Testis (tissue), 3 donors: ENCODE measurements around the gene FBXL14. TPM values are rescaled to one million over a fixed set of nuclear protein-coding genes. Genes with fewer than 3 reads are reported as not detected.

ENCODE experiments used
- DNase-seq: peaks from one replicate; pipeline ENCODE4 v3.0.0-alpha.2; 2019
- H3K27ac ChIP-seq, 2 donors: fragments of 200-600 bp; sonication (generic); one replicate each; pipeline ENCODE4 v1.5.1; 2019
- H3K27me3 ChIP-seq: fragments of 200-600 bp; sonication (generic); one replicate; pipeline ENCODE4 v1.5.1; 2019
- H3K36me3 ChIP-seq: fragments of 200-600 bp; sonication (generic); one replicate; pipeline ENCODE4 v1.5.1; 2017; ENCODE audit warnings: low read depth; ENCODE audit errors: missing control alignments
- H3K4me1 ChIP-seq: fragments of 200-600 bp; sonication (generic); one replicate; pipeline ENCODE4 v1.5.1; 2019
- H3K4me3 ChIP-seq, 2 donors: fragments of 200-600 bp; sonication (generic); one replicate each; pipeline ENCODE4 v1.5.1; 2017 to 2019
- H3K9me3 ChIP-seq: fragments of 200-600 bp; sonication (generic); one replicate; pipeline ENCODE4 v1.5.1; 2017
- CTCF ChIP-seq, 3 experiments: fragments of 450-650 bp in 2 of 3; fragments of 200-600 bp in 1 of 3; sonication (generic) in 1 of 3; IDR thresholded peaks; one replicate each; pipeline ENCODE4 v1.5.1; 2016 to 2019; ENCODE audit warnings: antibody characterized with exemption in 3 of 3, mild to moderate bottlenecking in 2 of 3, moderate library complexity in 1 of 3
- POLR2A ChIP-seq: fragments of 450-650 bp; IDR thresholded peaks from one replicate; pipeline ENCODE4 v1.6.1; 2017; ENCODE audit warnings: antibody characterized with exemption, mild to moderate bottlenecking, moderate library complexity
- WGBS, 2 donors: methylation state at CpG; one replicate each; pipeline ENCODE4 v1.1.5; 2018; 5-methylcytosine and 5-hydroxymethylcytosine counted together
- intact Hi-C: fragments of 100-400 bp; cut with DNase I; formaldehyde crosslinking; loops from one replicate; pipeline ENCODE4 v1.15.1; 2023; ENCODE audit warnings: low total_unique reads
- polyA plus RNA-seq: library from polyadenylated mRNA; stranded (reverse); fragments of 350-450 nt; fragmentation: Illumina TruSeq; extraction: RNeasy Lipid Tissue Mini Kit (QIAGEN cat#74804); gene quantifications from one replicate; pipeline ENCODE4 v1.2.3, GENCODE V29; 2014; ENCODE audit warnings: low read depth, low replicate concordance; ENCODE audit not compliant: insufficient read depth
- total RNA-seq, 2 donors: library from RNA; depleted of rRNA; stranded (reverse); fragments of >200 nt; gene quantifications; one replicate each; pipeline ENCODE4 v1.2.3, GENCODE V29; 2016

Gene FBXL14
- total and polyA plus RNA-seq, 3 donors from 2014 or later = 39.5 to 50.2 (median 45.8) TPM

- no peaks in the 10 kb centered on the region for H3K36me3 ChIP-seq
- 69 to 78% methylated on average over 16 to 18 of the region's 18 CpGs for WGBS, 2 donors
- DNase-seq = no peak
- TF ChIP-seq POLR2A (no peak), CTCF (IDR thresholded peaks at IDR 0.05) (no peak)
- intact Hi-C loops = no loop called here
- H3K27me3 ChIP-seq = no peaks in the 10 kb centered on the region
- no peaks in the 10 kb centered on the region for H3K9me3 ChIP-seq
- peaks cover 15% of the 10 kb centered on the region for H3K4me1 ChIP-seq
- H3K27ac ChIP-seq = no peak overlapping the region
- no peak overlapping the region for H3K4me3 ChIP-seq
Measured at GRCh38 chr12:1640328-1641234, 46.2 kb upstream of the FBXL14 start.

DNA sequence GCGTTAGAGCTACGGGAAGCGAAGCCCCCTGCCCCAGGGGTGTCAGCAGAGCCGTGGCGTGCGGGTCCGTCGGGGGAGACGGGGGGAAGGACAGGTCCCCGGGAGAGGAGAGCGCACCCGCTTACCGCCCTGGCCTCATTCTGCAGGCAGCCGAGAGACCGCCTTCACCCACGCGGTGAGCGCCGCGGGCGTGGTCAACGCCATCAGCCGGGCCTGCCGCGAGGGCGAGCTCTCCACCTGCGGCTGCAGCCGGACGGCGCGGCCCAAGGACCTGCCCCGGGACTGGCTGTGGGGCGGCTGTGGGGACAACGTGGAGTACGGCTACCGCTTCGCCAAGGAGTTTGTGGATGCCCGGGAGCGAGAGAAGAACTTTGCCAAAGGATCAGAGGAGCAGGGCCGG, 45.2 kb upstream of the FBXL14 start:
- WGBS, 2 donors = 65 to 75% methylated on average over 7 to 40 of the region's 40 CpGs
- Histone ChIP-seq H3K36me3 (no peaks in the 10 kb centered on the region), H3K4me1 (peaks cover 7% of the 10 kb centered on the region), H3K4me3 (peak overlapping the region; percentile 1 to 44), H3K27ac (no peak overlapping the region), H3K27me3 (no peaks in the 10 kb centered on the region), H3K9me3 (no peaks in the 10 kb centered on the region)
- DNase-seq = no peak
- intact Hi-C loops = loop anchor here (10.0 kb wide), 1 partner anchor 295 kb away; no protein-coding TSS in a partner anchor
- TF ChIP-seq POLR2A (no peak), CTCF (IDR thresholded peaks at IDR 0.05) (no peak)

- no peak for TF ChIP-seq CTCF (IDR thresholded peaks at IDR 0.05)
- no peak for DNase-seq
- 50 to 62% methylated on average over 5 of the region's 5 CpGs for WGBS, 2 donors
- no peaks in the 10 kb centered on the region for H3K36me3 ChIP-seq
- no peaks in the 10 kb centered on the region for H3K27me3 ChIP-seq
- no peak overlapping the region for H3K27ac ChIP-seq
- no peak overlapping the region for H3K4me3 ChIP-seq
- H3K4me1 ChIP-seq = no peaks in the 10 kb centered on the region
- H3K9me3 ChIP-seq = no peaks in the 10 kb centered on the region
- intact Hi-C loops = loop anchor here (10.0 kb wide), 1 partner anchor 297 kb away; no protein-coding TSS in a partner anchor
Measured at GRCh38 chr12:1638203-1638602, 43.8 kb upstream of the FBXL14 start.

DNA sequence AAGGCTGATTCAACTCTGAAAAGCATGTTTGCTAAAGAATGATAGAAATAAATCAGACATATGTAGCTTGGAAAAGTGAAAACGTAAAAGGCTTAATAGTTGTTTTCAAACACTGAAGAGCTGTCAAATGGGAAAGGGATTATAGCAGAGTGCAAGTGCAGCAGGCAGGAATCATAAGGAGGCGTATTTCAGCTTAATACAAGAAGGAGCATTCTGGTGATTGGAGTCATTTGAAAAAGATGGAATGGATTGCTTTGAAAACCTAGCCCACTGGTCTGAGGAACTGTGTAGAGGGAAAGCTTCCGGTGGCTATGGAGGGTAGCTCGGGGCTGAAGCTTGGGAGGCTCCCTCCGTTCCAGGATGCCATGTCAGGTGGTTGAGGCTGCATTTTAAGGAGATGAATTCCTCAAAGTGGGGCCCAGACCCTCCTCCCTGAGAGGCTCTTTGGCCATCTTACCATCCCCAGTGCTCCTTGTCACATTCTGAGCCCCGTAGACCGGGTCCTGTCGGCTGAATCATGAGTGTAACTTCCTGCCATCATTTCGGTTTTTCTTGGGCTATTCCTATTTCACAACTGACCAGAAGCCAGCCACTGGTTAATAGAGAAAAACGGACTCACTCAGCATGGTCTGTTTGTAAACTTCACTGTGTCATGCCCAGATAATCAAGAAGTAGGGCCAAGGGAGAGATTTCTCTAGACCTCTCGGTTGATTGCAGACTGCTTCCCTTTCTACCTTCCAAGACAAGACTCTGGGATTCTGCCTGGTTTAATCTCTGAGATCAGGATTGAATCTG, 41.1 kb upstream of the FBXL14 start:
- TF ChIP-seq CTCF (IDR thresholded peaks at IDR 0.05) (no peak), POLR2A (no peak)
- H3K4me1 ChIP-seq = peaks cover under 1% of the 10 kb centered on the region
- H3K27me3 ChIP-seq = no peaks in the 10 kb centered on the region
- H3K36me3 ChIP-seq = no peaks in the 10 kb centered on the region
- WGBS, 2 donors = 87 to 93% methylated on average over 11 of the region's 11 CpGs
- H3K27ac ChIP-seq = no peak overlapping the region
- no peak overlapping the region for H3K4me3 ChIP-seq
- DNase-seq = no peak
- no peaks in the 10 kb centered on the region for H3K9me3 ChIP-seq
- intact Hi-C loops = loop anchor here (10.0 kb wide), 1 partner anchor 299 kb away; no protein-coding TSS in a partner anchor
